SKM-1 treated with dmso at 0.1 percent for 144 hours (cell line): Measurements from ENCODE around the gene RYK.
"Not testable (repeated sequence)": the region's sequence is repeated elsewhere in the genome, so short reads cannot be mapped to it uniquely, and the experiment has no call there.

Experiments used
- DNase-seq: peaks from one replicate; lab custom pipeline; 2025; ENCODE audit not compliant: unreplicated experiment; lab: John Stamatoyannopoulos, UW

The RYK gene

GRCh38 chr3:134224796-134225156 is 25.9 kb downstream of the RYK start:
- DNase-seq = not testable (repeated sequence)

GRCh38 chr3:134222835-134223234 is 27.8 kb downstream of the RYK start:
- no peak for DNase-seq

GRCh38 chr3:134216851-134217250 is 33.8 kb downstream of the RYK start:
- no peak for DNase-seq

GRCh38 chr3:134216191-134216764 is 34.4 kb downstream of the RYK start:
- DNase-seq = no peak

GRCh38 chr3:134214239-134214638 is 36.4 kb downstream of the RYK start:
- DNase-seq = no peak

- peak; percentile 66 for DNase-seq
These were observed 37.5 kb downstream of the RYK start for GRCh38 chr3:134212967-134213665.

GRCh38 chr3:134211797-134212196 is 38.9 kb downstream of the RYK start:
- peak; percentile 19 for DNase-seq

- DNase-seq = no peak
These were observed 45.2 kb downstream of the RYK start for GRCh38 chr3:134205451-134205850.

GRCh38 chr3:134201201-134202130 is 49.2 kb downstream of the RYK start:
- no peak for DNase-seq

- DNase-seq = not testable (repeated sequence)
These were observed 50.8 kb downstream of the RYK start for GRCh38 chr3:134199880-134200279.

- DNase-seq = no peak
These were observed 51.4 kb downstream of the RYK start for GRCh38 chr3:134199240-134199639.

GRCh38 chr3:134198414-134198813 is 52.2 kb downstream of the RYK start:
- no peak for DNase-seq

GRCh38 chr3:134197681-134198261 is 52.9 kb downstream of the RYK start:
- DNase-seq = peak; percentile 32

GRCh38 chr3:134194247-134194646 is 56.4 kb downstream of the RYK start:
- DNase-seq = no peak

GRCh38 chr3:134190250-134190649 is 60.4 kb downstream of the RYK start:
- DNase-seq = no peak

- no peak for DNase-seq
These were observed 60.8 kb downstream of the RYK start for GRCh38 chr3:134189849-134190248.

- no peak for DNase-seq
These were observed 64.3 kb downstream of the RYK start for GRCh38 chr3:134186391-134186790.

GRCh38 chr3:134180761-134181160 is 69.9 kb downstream of the RYK start:
- no peak for DNase-seq

GRCh38 chr3:134179508-134179907 is 71.2 kb downstream of the RYK start:
- no peak for DNase-seq

- no peak for DNase-seq
These were observed 87.6 kb downstream of the RYK start for GRCh38 chr3:134163096-134163495.

- no peak for DNase-seq
These were observed 88.6 kb downstream of the RYK start for GRCh38 chr3:134161898-134162615.
